ENCODE data around the gene EVL.

Gene EVL

GRCh38 chr14:100088226-100088625, 23.0 kb downstream of the EVL start:
- Histone ChIP-seq H3K4me3 (replicated peaks; ENCODE audit: insufficient read depth, low read length) (no peak overlapping the region), H3K27me3 (ENCODE audit: insufficient read depth, poor library complexity, severe bottlenecking) (no peaks in the 10 kb centered on the region), H3K27ac (replicated peaks) (no peak overlapping the region)
- DNase-seq (ENCODE audit: low read depth in 1 of 2, low spot score in 1 of 2): no peak
- TF ChIP-seq CTCF (IDR thresholded peaks at IDR 0.05; ENCODE audit: insufficient read depth, low read length): no peak
- TF ChIP-seq REST (IDR thresholded peaks at IDR 0.05; ENCODE audit: insufficient replicate concordance, low read depth): no peak
- no peak for TF ChIP-seq GABPA (IDR thresholded peaks at IDR 0.05; ENCODE audit: low read depth)
- no peak for TF ChIP-seq SPI1 (IDR thresholded peaks at IDR 0.05; ENCODE audit: borderline replicate concordance, low read depth)
- TF ChIP-seq POLR2AphosphoS5 (IDR thresholded peaks at IDR 0.05; ENCODE audit: low read depth): no peak

GRCh38 chr14:100091386-100091785, 26.2 kb downstream of the EVL start:
- H3K27ac ChIP-seq (replicated peaks): no peak overlapping the region
- no peaks in the 10 kb centered on the region for H3K27me3 ChIP-seq (ENCODE audit: insufficient read depth, poor library complexity, severe bottlenecking)
- H3K4me3 ChIP-seq (replicated peaks; ENCODE audit: insufficient read depth, low read length): no peak overlapping the region
- no peak for DNase-seq (ENCODE audit: low read depth in 1 of 2, low spot score in 1 of 2)
- TF ChIP-seq REST (IDR thresholded peaks at IDR 0.05; ENCODE audit: insufficient replicate concordance, low read depth) (no peak), CTCF (IDR thresholded peaks at IDR 0.05; ENCODE audit: insufficient read depth, low read length) (no peak), POLR2AphosphoS5 (IDR thresholded peaks at IDR 0.05; ENCODE audit: low read depth) (no peak), SPI1 (IDR thresholded peaks at IDR 0.05; ENCODE audit: borderline replicate concordance, low read depth) (no peak), GABPA (IDR thresholded peaks at IDR 0.05; ENCODE audit: low read depth) (no peak)

- H3K27ac ChIP-seq (replicated peaks): no peak overlapping the region
- H3K27me3 ChIP-seq (ENCODE audit: insufficient read depth, poor library complexity, severe bottlenecking): no peaks in the 10 kb centered on the region
- TF ChIP-seq GABPA (IDR thresholded peaks at IDR 0.05; ENCODE audit: low read depth) (no peak), SPI1 (IDR thresholded peaks at IDR 0.05; ENCODE audit: borderline replicate concordance, low read depth) (no peak), POLR2AphosphoS5 (IDR thresholded peaks at IDR 0.05; ENCODE audit: low read depth) (no peak), REST (IDR thresholded peaks at IDR 0.05; ENCODE audit: insufficient replicate concordance, low read depth) (no peak), CTCF (IDR thresholded peaks at IDR 0.05; ENCODE audit: insufficient read depth, low read length) (no peak)
- no peak overlapping the region for H3K4me3 ChIP-seq (replicated peaks; ENCODE audit: insufficient read depth, low read length)
- no peak for DNase-seq (ENCODE audit: low read depth in 1 of 2, low spot score in 1 of 2)
Measured at GRCh38 chr14:100092832-100093231, 27.6 kb downstream of the EVL start.

All from HL-60 (cell line).